T1000 (cell line): ENCODE results near the gene CRX.
"Not testable (repeated sequence)": the region's sequence is repeated elsewhere in the genome, so short reads cannot be mapped to it uniquely, and the experiment has no call there.

ENCODE experiments used
- DNase-seq: peaks from one replicate; lab custom pipeline; 2025; ENCODE audit warnings: mixed read lengths; lab: John Stamatoyannopoulos, UW

The CRX gene

DNA sequence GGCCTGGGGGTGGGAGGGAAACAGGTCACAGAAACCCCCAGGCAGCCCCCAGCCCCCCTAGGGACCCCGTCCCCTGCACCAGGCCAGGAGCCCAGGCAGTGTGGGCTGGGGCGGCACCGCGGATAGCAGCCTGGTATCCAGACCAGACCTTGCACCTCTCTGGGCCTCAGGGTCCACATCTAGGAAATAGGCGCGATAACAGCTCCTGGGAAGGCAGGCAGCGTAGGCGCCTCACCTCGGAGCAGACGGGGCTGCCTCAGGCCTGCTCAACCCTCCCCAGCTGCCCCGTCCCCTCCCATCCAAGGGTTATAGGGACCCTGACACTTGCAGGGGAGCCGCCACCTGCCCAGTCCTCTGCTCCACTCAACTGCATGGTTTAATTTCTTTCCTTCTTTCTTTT lies 18.1 kb upstream of the CRX start:
- not testable (repeated sequence) for DNase-seq

DNA sequence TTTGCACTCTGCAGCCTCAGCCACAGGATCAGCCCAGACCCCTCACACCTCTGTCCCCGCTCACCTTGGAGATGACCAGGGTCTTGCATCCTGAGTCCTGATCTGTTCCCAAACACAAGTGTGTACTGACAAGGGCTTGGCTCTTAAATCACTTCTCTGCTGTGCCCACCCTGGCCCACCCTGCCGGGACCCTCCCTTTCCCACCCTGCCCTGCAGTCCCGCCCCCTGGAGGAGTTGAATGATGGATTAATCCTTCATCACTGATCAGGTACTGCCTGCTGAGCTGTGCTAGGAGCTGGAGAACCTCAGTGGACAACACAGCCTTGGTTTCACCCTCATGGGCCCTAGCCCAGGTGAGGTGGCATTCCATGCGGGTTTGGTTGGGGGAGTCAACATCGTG lies 17.3 kb upstream of the CRX start, which contains the start of gene TPRX1:
Gene TPRX1 (minus strand): TSS at position 101 of the 400 bp plus-strand sequence. CDS start 12 bp downstream, at position 89.
- DNase-seq: not testable (repeated sequence)

GRCh38 chr19:47805313-47805712 lies 16.4 kb upstream of the CRX start:
- no peak for DNase-seq

DNA sequence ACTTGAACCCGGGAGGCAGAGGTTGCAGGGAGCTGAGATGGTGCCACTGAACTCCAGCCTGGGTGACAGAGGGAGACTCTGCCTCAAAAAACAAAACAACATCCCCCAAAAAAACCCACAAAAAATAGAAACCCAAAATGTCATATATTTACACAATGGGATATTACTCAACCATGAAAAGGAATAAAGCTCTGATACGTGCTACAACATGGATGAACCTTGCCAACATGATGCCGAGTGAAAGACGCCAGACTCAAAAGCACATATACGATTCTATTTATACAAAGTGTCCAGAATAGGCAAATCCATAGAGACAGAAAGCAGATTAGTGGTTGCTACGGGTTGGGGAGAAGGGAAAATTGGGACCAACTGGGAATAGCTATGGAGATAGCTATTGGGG lies 15.3 kb upstream of the CRX start:
- no peak for DNase-seq

- DNase-seq: no peak
These were observed 8.3 kb upstream of the CRX start for GRCh38 chr19:47813304-47813994.

DNA sequence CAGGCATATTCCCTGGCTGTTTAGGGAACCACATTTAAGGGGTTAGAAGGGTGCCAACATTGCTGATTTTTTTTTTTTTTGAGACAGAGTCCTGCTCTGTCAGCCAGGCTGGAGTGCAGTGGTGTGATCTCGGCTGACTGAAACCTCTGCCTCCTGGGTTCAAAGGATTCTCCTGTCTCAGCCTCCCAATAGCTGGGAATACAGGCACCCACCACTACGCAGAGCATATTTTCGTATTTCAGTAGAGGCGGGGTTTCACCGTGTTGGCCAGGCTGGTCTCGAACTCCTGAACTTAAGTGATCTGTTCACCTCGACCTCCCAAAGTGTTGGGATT lies 7.8 kb upstream of the CRX start:
- DNase-seq: no peak

- DNase-seq: not testable (repeated sequence)
These were observed 5.5 kb upstream of the CRX start for GRCh38 chr19:47816270-47816669.

DNA sequence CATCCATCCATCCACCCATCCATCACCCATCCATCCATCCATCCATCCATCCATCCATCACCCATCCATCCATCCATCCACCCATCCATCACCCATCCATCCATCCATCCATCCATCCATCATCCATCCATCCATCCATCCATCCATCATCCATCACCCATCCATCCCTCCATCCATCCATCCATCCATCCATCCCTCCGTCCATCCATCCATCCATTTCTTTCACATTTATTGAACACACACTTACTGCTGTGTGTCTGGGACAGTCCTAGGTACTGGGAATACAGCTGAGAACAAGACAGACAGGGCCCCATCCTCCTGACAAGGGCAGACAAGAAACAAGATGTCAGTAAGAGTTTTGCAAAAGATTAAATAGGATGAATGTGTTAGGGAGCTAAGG lies 3.5 kb upstream of the CRX start:
- DNase-seq: not testable (repeated sequence)

DNA sequence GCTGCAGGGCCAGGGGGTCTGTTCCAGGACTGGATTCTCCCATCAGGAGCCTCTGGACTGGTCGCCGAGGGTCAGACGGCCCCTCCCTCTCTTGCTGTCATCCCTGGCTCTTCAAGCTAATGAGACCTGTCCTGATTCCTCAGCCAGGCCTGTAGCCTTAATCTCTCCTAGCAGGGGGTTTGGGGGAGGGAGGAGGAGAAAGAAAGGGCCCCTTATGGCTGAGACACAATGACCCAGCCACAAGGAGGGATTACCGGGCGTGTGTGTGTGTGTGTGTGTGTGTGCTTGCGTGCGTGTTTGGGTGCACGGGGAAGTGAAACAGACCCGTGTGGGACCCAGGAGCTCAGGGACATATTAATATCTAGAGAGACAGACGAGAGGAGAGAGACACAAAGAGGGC lies 1.9 kb upstream of the CRX start:
- no peak for DNase-seq

DNA sequence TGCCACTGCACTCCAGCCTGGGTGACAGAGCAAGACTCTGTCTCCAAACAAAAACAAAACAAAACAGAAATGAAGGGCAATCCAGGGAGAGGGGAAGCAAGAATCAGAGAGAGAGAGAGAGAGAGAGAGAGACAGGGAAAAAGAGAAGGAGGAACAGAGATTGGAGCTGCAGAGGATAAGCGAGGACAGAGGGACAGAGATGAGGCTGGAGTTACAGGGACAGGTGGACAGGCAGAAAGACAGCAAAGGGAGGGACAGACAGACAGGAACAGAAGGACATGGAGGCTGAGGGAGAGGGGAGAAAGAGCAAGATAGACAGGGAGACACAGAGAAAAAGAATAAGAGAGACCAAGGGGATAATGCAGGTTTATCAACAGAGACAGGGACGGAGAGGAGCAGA lies 1.3 kb upstream of the CRX start:
- DNase-seq: no peak

- no peak for DNase-seq
These were observed 2.7 kb downstream of the CRX start for GRCh38 chr19:47824396-47824795.

- no peak for DNase-seq
These were observed 5.1 kb downstream of the CRX start for GRCh38 chr19:47826800-47827199.

DNA sequence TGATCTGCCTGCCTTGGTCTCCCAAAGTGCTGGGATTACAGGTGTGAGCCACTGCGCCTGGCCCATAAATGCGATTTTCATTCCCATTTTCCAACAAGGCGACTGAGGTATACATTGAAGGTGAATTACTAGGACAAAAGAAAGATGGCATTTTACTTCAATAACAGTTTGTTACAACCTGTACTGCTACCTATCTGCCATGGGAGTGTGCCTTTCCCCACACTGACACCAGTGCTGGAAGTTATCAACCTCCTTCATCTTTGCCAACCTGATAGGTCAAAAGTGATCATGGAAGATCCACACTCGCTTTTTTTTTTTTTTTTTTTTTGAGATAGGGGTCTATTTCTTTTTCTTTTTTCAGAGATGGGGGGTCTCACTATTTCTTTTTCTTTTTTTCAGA lies 11.0 kb downstream of the CRX start:
- no peak for DNase-seq

- no peak for DNase-seq
These were observed 14.3 kb downstream of the CRX start for GRCh38 chr19:47836038-47836437.

DNA sequence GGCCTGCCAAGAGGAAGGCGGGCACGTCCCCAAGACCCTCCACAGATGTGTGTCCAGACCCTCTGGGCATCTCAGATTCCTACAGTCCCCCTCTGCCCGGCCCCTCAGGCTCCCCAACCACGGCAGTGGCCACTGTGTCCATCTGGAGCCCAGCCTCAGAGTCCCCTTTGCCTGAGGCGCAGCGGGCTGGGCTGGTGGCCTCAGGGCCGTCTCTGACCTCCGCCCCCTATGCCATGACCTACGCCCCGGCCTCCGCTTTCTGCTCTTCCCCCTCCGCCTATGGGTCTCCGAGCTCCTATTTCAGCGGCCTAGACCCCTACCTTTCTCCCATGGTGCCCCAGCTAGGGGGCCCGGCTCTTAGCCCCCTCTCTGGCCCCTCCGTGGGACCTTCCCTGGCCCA lies 17.7 kb downstream of the CRX start:
- no peak for DNase-seq

DNA sequence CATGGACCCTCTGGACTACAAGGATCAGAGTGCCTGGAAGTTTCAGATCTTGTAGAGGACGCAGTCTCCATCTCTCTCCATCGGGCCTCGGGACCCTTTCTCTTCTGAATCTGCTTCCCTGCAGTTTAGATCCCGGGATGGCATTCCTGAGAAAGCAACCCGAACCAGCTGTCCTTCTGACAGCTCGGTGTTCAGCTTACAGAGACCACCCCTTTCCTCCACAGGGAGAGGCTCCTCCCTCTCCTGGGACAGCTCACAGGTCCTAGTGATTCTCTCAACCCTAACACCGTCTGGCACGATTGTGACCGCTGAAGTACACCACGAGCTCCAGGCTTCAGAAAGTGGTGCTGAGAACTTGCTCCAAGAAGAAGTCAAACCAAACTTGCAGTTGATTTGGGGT lies 18.2 kb downstream of the CRX start:
- DNase-seq: no peak

DNA sequence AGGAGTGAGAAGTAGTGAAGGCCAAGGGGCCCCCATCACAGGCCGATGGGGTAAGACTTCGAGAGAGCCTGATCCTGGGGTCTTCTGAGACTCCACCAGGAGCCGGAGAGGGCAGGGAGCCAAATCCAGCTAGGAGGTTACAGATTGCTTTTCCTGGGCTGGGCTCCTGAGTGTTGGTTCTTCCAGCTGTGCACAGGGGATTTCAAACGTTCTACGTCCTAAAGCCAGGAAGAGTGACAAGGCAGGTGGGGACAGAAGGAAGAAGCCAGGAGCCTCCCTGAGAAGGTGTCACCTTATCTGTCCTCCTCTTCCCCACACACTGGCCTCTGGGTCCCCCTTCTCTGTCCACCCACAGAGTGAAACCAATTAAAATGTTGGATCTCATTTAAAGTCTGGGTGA lies 21.2 kb downstream of the CRX start:
- no peak for DNase-seq

DNA sequence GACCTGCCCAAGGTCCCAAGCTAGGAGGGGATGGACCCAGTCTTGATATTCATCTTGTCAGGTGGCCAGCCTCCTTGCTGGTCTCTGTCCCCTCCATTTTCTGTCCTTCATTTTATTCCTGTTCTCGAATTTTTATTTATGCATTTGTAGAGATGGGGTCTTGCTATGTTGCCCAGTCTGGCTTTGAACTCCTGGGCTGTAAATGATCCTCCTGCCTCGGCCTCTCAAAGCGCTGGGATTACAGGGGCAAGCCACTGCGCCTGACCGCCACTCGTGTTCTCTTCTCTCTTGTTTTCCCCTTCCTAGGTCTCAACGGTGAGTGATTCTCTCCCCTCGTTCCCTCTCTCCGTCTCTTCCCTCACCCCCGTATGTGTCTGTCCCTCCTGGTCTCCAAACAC lies 26.7 kb downstream of the CRX start:
- DNase-seq: no peak

- DNase-seq: no peak
These were observed 27.2 kb downstream of the CRX start for GRCh38 chr19:47848823-47849473.

GRCh38 chr19:47853003-47853402 lies 31.3 kb downstream of the CRX start:
- DNase-seq: no peak

DNA sequence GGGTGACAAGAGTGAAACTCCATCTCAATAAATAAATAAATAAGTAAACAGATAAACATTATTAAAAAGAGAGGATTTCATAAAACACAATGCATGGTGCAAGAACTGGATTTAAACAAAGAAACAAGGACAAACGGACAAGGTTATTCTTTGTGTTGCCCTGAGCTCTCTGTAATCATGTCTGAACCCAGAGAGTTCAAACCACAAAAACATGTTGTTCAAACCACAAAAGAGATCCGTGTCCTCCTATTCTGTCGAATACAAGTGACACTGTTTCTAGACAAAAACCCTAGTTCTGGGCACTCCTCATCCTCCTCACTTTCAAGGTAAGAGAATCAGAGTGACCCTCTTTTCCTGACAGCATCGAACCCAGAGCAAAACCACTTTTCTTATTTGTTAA lies 32.7 kb downstream of the CRX start:
- no peak for DNase-seq

DNA sequence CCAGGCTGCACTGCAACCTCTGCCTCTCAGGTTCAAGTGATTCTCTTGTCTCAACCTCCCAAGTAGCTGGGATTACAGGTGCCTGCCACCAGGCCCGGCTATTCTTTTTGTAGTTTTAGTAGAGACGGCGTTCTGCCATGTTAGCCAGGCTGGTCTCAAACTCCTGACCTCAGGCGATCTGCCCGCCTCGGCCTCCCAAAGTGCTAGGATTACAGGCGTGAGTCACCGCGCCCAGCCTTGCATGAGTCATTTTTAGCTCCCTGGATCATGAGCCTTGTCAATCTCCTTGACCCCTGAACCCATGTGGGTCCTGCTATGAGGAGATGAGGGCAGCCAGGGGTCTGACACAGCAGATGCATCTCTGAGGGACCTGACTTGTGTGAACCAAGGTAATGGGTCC lies 36.5 kb downstream of the CRX start:
- not testable (repeated sequence) for DNase-seq

DNA sequence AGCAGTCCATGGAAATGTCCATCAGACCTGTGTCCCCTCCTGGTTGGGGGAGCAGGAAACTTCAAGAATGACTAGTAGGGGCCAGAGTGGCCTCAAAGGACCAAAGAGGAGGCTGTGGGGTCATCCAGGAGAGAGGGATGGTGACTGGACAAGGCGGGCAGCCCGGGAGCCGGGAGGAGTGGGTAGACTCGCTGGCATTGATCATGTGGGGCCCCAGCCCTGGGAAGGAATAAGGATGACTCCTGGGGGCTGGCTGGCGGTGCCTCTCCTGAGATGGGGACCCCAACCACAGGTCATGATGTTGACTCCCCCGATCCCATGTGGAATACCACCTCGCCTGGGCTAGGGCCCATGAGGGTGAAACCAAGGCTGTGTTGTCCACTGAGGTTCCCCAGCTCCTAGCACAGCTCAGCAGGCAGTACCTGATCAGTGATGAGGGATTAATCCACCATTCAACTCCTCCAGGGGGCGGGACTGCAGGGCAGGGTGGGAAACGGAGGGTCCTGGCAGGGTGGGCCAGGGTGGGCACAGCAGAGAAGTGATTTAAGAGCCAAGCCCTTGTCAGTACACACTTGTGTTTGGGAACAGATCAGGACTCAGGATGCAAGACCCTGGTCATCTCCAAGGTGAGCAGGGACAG lies 37.0 kb downstream of the CRX start, which contains the start of gene TPRX2:
Gene TPRX2 (plus strand): TSS at position 590 of the 640 bp plus-strand sequence. CDS start 12 bp downstream, at position 602.
- not testable (repeated sequence) for DNase-seq
